Measurements from ENCODE around the gene TRPM8.

- no peak for TF ChIP-seq CTCF (IDR thresholded peaks at IDR 0.05)
- TF ChIP-seq POLR2AphosphoS5 (IDR thresholded peaks at IDR 0.05; ENCODE audit: insufficient read depth in 1 of 2, low read depth in 1 of 2) = no peak
Observed at GRCh38 chr2:234014427-234014826, 97.3 kb downstream of the TRPM8 start.
